HCT116 (cell line): ENCODE data around the gene TSC22D4. TPM values are rescaled to one million over a fixed set of nuclear protein-coding genes. Genes with fewer than 3 reads are reported as not detected.
A peak's percentile ranks its signal among the peaks of the same experiment; 100 is the strongest.

ENCODE experiments used
- ATAC-seq: fragments of 200-7000 bp; cut with Tn5 transposase; 2 replicates; pipeline ENCODE4 v1.9.1; 2020; ENCODE audit warnings: mild to moderate bottlenecking, moderate library complexity
- BruUV-seq: library from RNA; stranded (reverse); fragments of 400-500 nt; replicated peaks from 2 replicates; lab custom pipeline; 2021; lab: Mats Ljungman, UMichigan
- CTCF ChIA-PET: fragments of 300-600 bp; sonication (Branson Sonifier 250); formaldehyde crosslinking; loops from one replicate; lab custom pipeline; 2021; ENCODE audit warnings: antibody characterized with exemption; lab: Charles Lee
- POLR2A ChIA-PET: fragments of 300-600, 350-600 bp; sonication (Branson Sonifier 250); formaldehyde crosslinking; loops from one replicate; lab custom pipeline; 2021; ENCODE audit warnings: antibody characterized with exemption; lab: Charles Lee
- RAD21 ChIA-PET, 2 experiments: fragments of 300-600 bp; sonication (Branson Sonifier 250); formaldehyde crosslinking; loops; one replicate each; lab custom pipeline; 2023; ENCODE audit warnings: low total read pairs in 2 of 2; ENCODE audit not compliant: uncharacterized antibody in 2 of 2, unreplicated experiment in 2 of 2, low non-redundant PET in 1 of 2; lab: Charles Lee
- DNase-seq: peaks from one replicate; pipeline ENCODE4 v3.0.0-alpha.2; 2010; ENCODE audit warnings: low read depth, low spot score
- H2AFZ ChIP-seq: fragments of 200-600 bp; shearing (Covaris generic), sonication (generic); 2 replicates; pipeline ENCODE4 v1.6.1; 2017; ENCODE audit warnings: low read depth, mixed run types, mixed read lengths, antibody characterized with exemption, low read length; ENCODE audit not compliant: poor library complexity, severe bottlenecking
- H3K27ac ChIP-seq: 2 replicates; pipeline ENCODE4 v1.5.1; 2012; ENCODE audit warnings: low read depth, low read length
- H3K27me3 ChIP-seq: fragments of 200-600 bp; sonication (generic); 2 replicates; pipeline ENCODE4 v1.6.1; 2016; ENCODE audit warnings: mixed run types, low read length, mixed read lengths; ENCODE audit not compliant: insufficient read depth
- H3K36me3 ChIP-seq, 2 experiments: fragments of 200-500 bp in 1 of 2; fragments of 200-600 bp in 1 of 2; sonication (Bioruptor generic) in 1 of 2; sonication (generic) in 1 of 2; 2 replicates each; pipeline versions ENCODE4 v1.5.1 to v1.6.1; 2014 to 2016; ENCODE audit warnings: low read length in 2 of 2, inconsistent platforms in 1 of 2, mixed read lengths in 1 of 2, mixed run types in 1 of 2; ENCODE audit not compliant: insufficient read depth in 2 of 2, control insufficient read depth in 1 of 2
- H3K4me1 ChIP-seq, 2 experiments: fragments of 200-600 bp in 1 of 2; sonication (generic) in 1 of 2; 2 replicates each; pipeline versions ENCODE4 v1.5.1 to v1.6.1; 2012 to 2017; ENCODE audit warnings: low read length in 2 of 2, inconsistent platforms in 1 of 2, mild to moderate bottlenecking in 1 of 2, mixed read lengths in 1 of 2, mixed run types in 1 of 2, moderate library complexity in 1 of 2; ENCODE audit not compliant: insufficient read depth in 2 of 2, control insufficient read depth in 1 of 2
- H3K4me2 ChIP-seq: fragments of 200-600 bp; sonication (generic); 2 replicates; pipeline ENCODE4 v1.6.1; 2017; ENCODE audit warnings: mixed run types, low read length, mixed read lengths
- H3K4me3 ChIP-seq, 2 experiments: fragments of 200-600 bp in 1 of 2; sonication (generic) in 1 of 2; replicated peaks in 1 of 2; 2 replicates each; pipeline ENCODE4 v1.5.1; 2011 to 2016; ENCODE audit warnings: low read length in 2 of 2, control low read depth in 1 of 2, low read depth in 1 of 2, mild to moderate bottlenecking in 1 of 2, mixed read lengths in 1 of 2, mixed run types in 1 of 2
- H3K79me2 ChIP-seq: fragments of 200-600 bp; sonication (generic); 2 replicates; pipeline ENCODE4 v1.6.1; 2017; ENCODE audit warnings: mild to moderate bottlenecking, mixed run types, low read length, moderate library complexity, mixed read lengths; ENCODE audit not compliant: insufficient read depth
- H3K9ac ChIP-seq: fragments of 200-600 bp; sonication (generic); 2 replicates; pipeline ENCODE4 v1.6.1; 2016; ENCODE audit warnings: low read length, mixed read lengths
- H3K9me2 ChIP-seq: fragments of 200-600 bp; sonication (generic), shearing (Covaris generic); 2 replicates; pipeline ENCODE4 v1.6.1; 2017; ENCODE audit warnings: mixed run types, mild to moderate bottlenecking, moderate library complexity; ENCODE audit not compliant: insufficient read depth
- H3K9me3 ChIP-seq, 2 experiments: fragments of 200-500 bp in 1 of 2; fragments of 200-600 bp in 1 of 2; sonication (Bioruptor generic) in 1 of 2; sonication (generic) in 1 of 2; 2 replicates each; pipeline ENCODE4 v1.6.1; 2014 to 2017; ENCODE audit warnings: low read length in 2 of 2, mixed read lengths in 2 of 2, inconsistent platforms in 1 of 2, low read depth in 1 of 2, mild to moderate bottlenecking in 1 of 2, mixed run types in 1 of 2, moderate library complexity in 1 of 2; ENCODE audit not compliant: control insufficient read depth in 1 of 2, insufficient read depth in 1 of 2
- H4K20me1 ChIP-seq: fragments of 200-600 bp; sonication (generic), shearing (Covaris generic); 2 replicates; pipeline ENCODE4 v1.6.1; 2017; ENCODE audit warnings: mixed run types, mild to moderate bottlenecking, moderate library complexity; ENCODE audit not compliant: insufficient read depth
- CTCF ChIP-seq, 3 experiments: fragments of 200-600 bp in 1 of 3; sonication (generic) in 1 of 3; IDR thresholded peaks in 2 of 3; conservative IDR thresholded peaks in 1 of 3; 2 replicates each; pipeline ENCODE4 v1.5.1; 2012 to 2017; ENCODE audit warnings: low read depth in 2 of 3, low read length in 2 of 3, antibody characterized with exemption in 1 of 3, borderline replicate concordance in 1 of 3, control low read depth in 1 of 3, mild to moderate bottlenecking in 1 of 3, mixed read lengths in 1 of 3, mixed run types in 1 of 3, moderate library complexity in 1 of 3; ENCODE audit not compliant: insufficient read depth in 1 of 3
- EGR1 ChIP-seq: IDR thresholded peaks from 2 replicates; pipeline ENCODE4 v1.6.1; 2012; ENCODE audit warnings: low read depth
- EZH2 ChIP-seq: fragments of 200-600 bp; sonication (generic); IDR thresholded peaks from 2 replicates; pipeline ENCODE4 v1.6.1; 2017; ENCODE audit warnings: antibody characterized with exemption, mixed run types
- JUND ChIP-seq: IDR thresholded peaks from 2 replicates; pipeline ENCODE4 v1.6.1; 2012
- POLR2AphosphoS5 ChIP-seq: IDR thresholded peaks from 2 replicates; pipeline ENCODE4 v1.6.1; 2011; ENCODE audit warnings: mild to moderate bottlenecking, low read depth, low read length, moderate library complexity
- SIN3A ChIP-seq: IDR thresholded peaks from 2 replicates; pipeline ENCODE4 v1.6.1; 2012; ENCODE audit warnings: low read depth
- ZBTB33 ChIP-seq: IDR thresholded peaks from 2 replicates; pipeline ENCODE4 v1.6.1; 2011; ENCODE audit warnings: mild to moderate bottlenecking, low read length, moderate library complexity; ENCODE audit not compliant: insufficient replicate concordance; ENCODE audit errors: extremely low read depth
- intact Hi-C: fragments of 100-400 bp; cut with micrococcal nuclease; formaldehyde crosslinking; loops from 2 replicates; pipeline ENCODE4 v1.10.0; 2022
- total RNA-seq: library from RNA; stranded (reverse); gene quantifications from one replicate; pipeline ENCODE4 v1.2.1, GENCODE V29; 2021; ENCODE audit not compliant: unreplicated experiment

The TSC22D4 gene
- total RNA-seq, 1 experiment from 2014 or later, result 36.9 TPM

- Histone ChIP-seq H3K9ac (no peak overlapping the region), H3K4me1 (peaks cover 0 to 42% of the 10 kb centered on the region in 2 experiments), H3K27me3 (no peaks in the 10 kb centered on the region), H2AFZ (no peak overlapping the region), H3K9me2 (no peaks in the 10 kb centered on the region), H3K4me2 (peak overlapping the region; percentile 89; the same call in 1 of the 2 replicates), H3K36me3 (peaks cover 0 to 17% of the 10 kb centered on the region in 2 experiments; a peak in 1 of 4 replicates), H3K9me3 (no peaks in the 10 kb centered on the region), H3K79me2 (peaks cover 32% of the 10 kb centered on the region), H4K20me1 (no peaks in the 10 kb centered on the region), H3K27ac (peak overlapping the region; percentile 99), H3K4me3 (no peak overlapping the region)
- ATAC-seq, result no peak
- BruUV-seq, result no TSS peak
- RAD21 ChIA-PET, result no interaction called here
- CTCF ChIA-PET, result interaction anchor here (0.7 to 2.6 kb wide), 4 partner anchors 20 to 52 kb away, joined by 3 to 12 read pairs (median 4); partner anchors contain the start of gene TSC22D4
- POLR2A ChIA-PET, result interaction anchor here (0.7 to 2.5 kb wide), 10 partner anchors 8 to 279 kb away, joined by 3 to 15 read pairs (median 6); partner anchors contain the start of genes FBXO24, LAMTOR4, LRCH4 and TSC22D4
- TF ChIP-seq JUND (no peak), SIN3A (no peak), ZBTB33 (no peak), POLR2AphosphoS5 (no peak), EGR1 (no peak), CTCF (IDR thresholded peaks at IDR 0.05 in 2 of 3, conservative IDR thresholded peaks at IDR 0.05 in 1 of 3; ENCODE audit: borderline replicate concordance in 1 of 3, insufficient read depth in 1 of 3, low read depth in 2 of 3, low read length in 2 of 3) (no peak), EZH2 (no peak)
- no peak for DNase-seq
- intact Hi-C loops, result no loop called here
These were observed 51.2 kb downstream of the TSC22D4 start for GRCh38 chr7:100427762-100428198.
